Fibroblast of skin of left quadriceps (primary cell): ENCODE results near the gene PEDS1.
"Not testable (repeated sequence)": the region's sequence is repeated elsewhere in the genome, so short reads cannot be mapped to it uniquely, and the experiment has no call there.

Source experiments
- DNase-seq, 2 experiments: peaks; one replicate each; pipeline ENCODE4 v3.0.0-alpha.2; 2013; ENCODE audit warnings: low read depth in 2 of 2

The PEDS1 gene

GRCh38 chr20:50190251-50191064 is 36.9 kb upstream of the PEDS1 start, which contains the start of gene CEBPB:
Gene CEBPB, plus strand, starts transcription at chr20:50190830. Its CDS starts 204 bp downstream, at chr20:50191034.
- peak; percentile 75 to 79 for DNase-seq

GRCh38 chr20:50189681-50190250 is 36.2 kb upstream of the PEDS1 start:
- no peak for DNase-seq

GRCh38 chr20:50188879-50189680 is 35.6 kb upstream of the PEDS1 start:
- no peak for DNase-seq

- DNase-seq = no peak
These were observed 34.8 kb upstream of the PEDS1 start for GRCh38 chr20:50188287-50188688.

- DNase-seq = no peak
These were observed 34.0 kb upstream of the PEDS1 start for GRCh38 chr20:50187403-50188051.

GRCh38 chr20:50186987-50187402 is 33.5 kb upstream of the PEDS1 start:
- no peak for DNase-seq

DNA sequence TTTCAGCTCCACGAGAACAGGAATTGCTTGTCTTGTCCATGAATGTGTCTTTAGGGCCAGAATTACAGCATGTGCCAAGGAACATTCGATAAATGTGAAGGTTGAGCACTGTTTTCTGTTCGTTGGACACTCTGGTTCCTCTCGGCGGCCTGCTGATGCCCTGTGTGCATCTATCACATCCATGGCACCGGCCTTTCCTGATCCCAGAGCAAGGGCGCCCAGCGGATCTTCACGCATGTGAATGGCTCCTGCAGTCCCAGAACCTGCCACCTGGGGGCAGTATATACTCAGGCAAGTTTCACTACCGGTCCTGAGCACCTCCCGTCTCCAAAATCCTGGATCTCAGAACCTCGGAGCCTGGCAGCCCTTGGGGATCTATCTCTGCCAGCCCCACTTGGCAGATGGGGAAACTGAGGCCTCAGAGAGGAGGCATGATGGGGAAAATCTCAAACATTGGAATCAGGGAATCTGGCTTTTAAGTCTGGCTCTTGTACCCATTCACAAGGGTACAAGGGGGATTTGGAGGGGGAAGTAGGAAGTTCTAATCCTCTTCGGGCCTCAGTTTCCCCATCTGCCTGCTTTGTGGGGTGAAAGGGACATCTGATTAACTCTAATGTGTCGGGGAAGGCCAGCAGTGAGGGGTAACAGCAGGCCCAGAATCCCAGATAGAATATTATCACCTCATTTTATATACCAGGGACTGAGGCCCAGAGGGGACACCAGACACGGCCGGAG is 32.8 kb upstream of the PEDS1 start:
- peak; percentile 51 to 59 for DNase-seq

DNA sequence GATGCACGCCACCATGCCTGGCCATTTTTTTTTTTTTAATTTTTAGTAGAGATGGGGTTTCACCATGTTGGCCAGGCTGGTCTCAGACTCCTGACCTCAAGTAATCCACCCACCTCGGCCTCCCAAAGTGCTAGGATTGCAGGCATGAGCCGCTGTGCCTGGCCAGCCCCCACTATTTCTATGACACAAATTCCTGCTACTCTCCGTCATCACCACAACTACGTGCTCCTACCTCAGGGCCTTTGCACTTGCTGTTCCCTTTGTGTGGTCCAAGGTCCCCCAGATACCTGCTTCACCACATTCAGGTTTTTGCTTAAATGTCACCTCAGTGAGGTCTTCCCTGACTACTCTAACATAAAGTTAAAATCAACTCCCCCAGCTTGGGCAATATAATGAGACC is 31.9 kb upstream of the PEDS1 start:
- DNase-seq = no peak

DNA sequence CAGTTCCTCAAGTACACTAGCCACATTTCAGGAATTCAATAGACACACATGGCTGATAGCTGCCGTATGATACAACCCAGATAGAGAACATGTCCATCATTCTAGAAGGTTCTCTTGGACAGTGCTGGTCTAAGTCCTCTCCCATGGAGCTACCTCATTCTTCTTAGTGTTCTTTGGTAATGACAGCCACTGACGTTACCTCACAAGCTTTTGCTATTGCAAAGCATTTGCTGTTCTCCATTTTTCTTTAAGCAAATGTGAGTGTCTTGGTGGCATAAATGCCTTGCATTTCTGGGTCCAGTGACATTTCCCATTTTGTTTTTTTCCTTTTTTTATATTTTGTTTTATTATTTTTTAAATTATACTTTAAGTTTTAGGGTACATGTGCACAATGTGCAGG is 28.8 kb upstream of the PEDS1 start:
- no peak for DNase-seq

GRCh38 chr20:50181344-50181743 is 27.8 kb upstream of the PEDS1 start:
- DNase-seq = no peak

GRCh38 chr20:50178672-50179071 is 25.1 kb upstream of the PEDS1 start:
- DNase-seq = not testable (repeated sequence)

GRCh38 chr20:50175938-50176933 is 22.7 kb upstream of the PEDS1 start:
- no peak for DNase-seq

- DNase-seq = no peak
These were observed 20.9 kb upstream of the PEDS1 start for GRCh38 chr20:50174456-50174855.

DNA sequence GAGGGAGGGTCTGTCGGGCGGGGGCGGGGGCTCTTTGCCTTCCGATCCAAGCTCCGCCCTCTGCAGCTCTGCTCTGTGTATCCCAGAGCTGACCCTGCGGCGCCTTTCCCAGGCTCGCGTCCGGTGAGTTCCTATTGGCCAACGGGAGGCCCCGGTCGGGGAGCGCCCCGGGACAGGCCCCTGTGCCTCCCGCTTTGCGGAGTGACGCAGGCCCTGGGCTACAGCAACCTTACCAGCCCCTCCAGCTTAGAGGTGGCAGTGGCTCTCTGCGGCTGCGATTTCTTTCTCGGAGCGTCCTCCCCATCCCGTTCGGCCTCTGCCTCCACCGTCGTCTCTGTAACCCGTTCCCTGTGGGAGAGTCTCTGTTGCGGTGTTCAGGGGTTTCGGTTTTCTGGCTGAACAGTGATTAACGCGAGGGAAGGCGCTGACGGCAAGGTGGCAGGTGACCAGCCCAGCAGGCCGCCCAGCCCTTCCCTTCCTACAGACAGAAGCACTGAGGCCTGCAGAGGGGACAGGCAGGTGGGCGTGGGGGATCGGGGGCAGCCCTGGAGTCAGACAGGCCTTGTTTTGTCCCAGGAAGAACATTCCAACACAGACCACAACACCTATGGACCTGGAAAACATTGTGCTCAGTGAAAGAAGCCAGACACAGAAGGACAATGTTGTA is 19.0 kb upstream of the PEDS1 start:
- DNase-seq = no peak

DNA sequence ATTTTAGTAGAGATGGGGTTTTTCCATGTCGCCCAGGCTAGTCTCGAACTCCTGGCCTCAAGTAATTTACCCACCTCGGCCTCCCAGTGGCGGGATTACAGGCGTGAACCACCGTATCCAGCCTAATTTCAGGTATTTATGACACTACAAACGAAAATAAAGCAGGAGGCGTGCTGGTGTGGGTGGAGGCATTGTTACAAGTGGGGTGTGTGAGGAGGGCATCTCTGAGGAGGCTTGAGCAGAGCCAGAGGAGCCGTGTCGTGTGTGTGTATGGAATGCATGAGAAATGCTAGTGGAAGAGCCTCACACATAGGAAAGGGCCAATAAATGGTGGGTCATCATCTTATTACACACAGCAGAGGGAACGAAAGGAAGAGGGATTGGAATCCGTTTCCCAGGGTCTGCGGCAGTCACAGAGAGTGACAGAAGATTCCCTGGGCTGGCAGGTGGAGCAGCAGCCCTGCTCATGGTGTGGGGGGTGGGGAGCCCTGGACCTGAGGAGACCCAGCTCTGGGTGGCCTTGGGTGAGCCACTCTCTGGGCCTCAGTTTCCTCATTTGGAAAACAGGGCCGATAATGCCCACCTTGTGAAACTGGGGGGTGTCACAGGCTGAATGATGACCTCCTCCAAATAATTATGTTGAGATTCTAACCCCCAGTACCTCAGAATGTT is 17.2 kb upstream of the PEDS1 start:
- DNase-seq = no peak

DNA sequence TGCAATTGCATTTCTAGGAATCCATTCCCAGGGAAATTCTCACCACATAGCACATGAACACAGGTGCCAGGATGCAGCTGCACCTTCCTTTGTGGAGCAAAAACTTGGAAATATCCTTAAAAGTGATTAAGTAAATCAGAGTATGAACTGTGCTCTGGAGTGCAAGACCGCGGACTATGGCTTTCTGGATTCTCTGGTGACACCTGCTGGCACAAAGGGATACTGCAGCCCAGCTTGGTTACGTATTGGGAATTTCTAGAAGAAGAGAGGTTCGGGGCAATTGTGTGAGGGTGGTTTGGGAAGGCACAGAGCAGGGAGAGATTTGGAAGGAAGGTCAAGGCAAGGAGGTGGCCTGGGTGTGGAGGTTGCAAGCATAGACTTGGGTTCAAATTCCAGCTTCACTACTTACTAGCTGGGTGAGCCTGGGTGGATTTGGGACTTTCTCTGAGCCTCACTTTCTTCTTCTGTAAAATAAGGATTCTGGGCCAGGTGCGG is 15.9 kb upstream of the PEDS1 start:
- DNase-seq = peak in 1 of 2 experiments; percentile 60

- peak; percentile 100 for DNase-seq
These were observed 12.4 kb upstream of the PEDS1 start for GRCh38 chr20:50165684-50166554.
